H9 (cell line): ENCODE data around the gene CELF3. TPM values are rescaled to one million over a fixed set of nuclear protein-coding genes. Genes with fewer than 3 reads are reported as not detected.
"Not testable (repeated sequence)": the region's sequence is repeated elsewhere in the genome, so short reads cannot be mapped to it uniquely, and the experiment has no call there.

ENCODE experiments used
- DNase-seq: peaks from one replicate; pipeline ENCODE4 v3.0.0-alpha.2; 2017
- H2AFZ ChIP-seq: one replicate; pipeline ENCODE4 v1.6.1; 2013; ENCODE audit warnings: mild to moderate bottlenecking, low read length, control low read depth, moderate library complexity
- H2AK5ac ChIP-seq: 2 replicates; pipeline ENCODE4 v1.6.1; 2013; ENCODE audit warnings: low read length, control low read depth, mixed read lengths; ENCODE audit not compliant: insufficient read length
- H2BK120ac ChIP-seq: one replicate; pipeline ENCODE4 v1.6.1; 2013; ENCODE audit warnings: low read depth, mild to moderate bottlenecking, low read length, control low read depth, inconsistent platforms; ENCODE audit not compliant: poor library complexity, severe bottlenecking
- H2BK12ac ChIP-seq: 2 replicates; pipeline ENCODE4 v1.6.1; 2013; ENCODE audit warnings: low read length, control low read depth, mixed read lengths, low read depth; ENCODE audit not compliant: insufficient read length
- H2BK15ac ChIP-seq: 2 replicates; pipeline ENCODE4 v1.6.1; 2013; ENCODE audit warnings: low read depth, low read length, control low read depth
- H2BK20ac ChIP-seq: one replicate; pipeline ENCODE4 v1.6.1; 2013; ENCODE audit warnings: low read depth, mild to moderate bottlenecking, low read length, control low read depth, inconsistent platforms; ENCODE audit not compliant: poor library complexity, severe bottlenecking
- H2BK5ac ChIP-seq: 2 replicates; pipeline ENCODE4 v1.6.1; 2013; ENCODE audit warnings: low read length, control low read depth, mixed read lengths; ENCODE audit not compliant: insufficient read length
- H3K14ac ChIP-seq: 2 replicates; pipeline ENCODE4 v1.6.1; 2013; ENCODE audit warnings: low read length, control low read depth; ENCODE audit not compliant: insufficient read depth
- H3K18ac ChIP-seq: 2 replicates; pipeline ENCODE4 v1.6.1; 2013; ENCODE audit warnings: low read depth, mild to moderate bottlenecking, mixed read lengths, low read length, control low read depth; ENCODE audit not compliant: insufficient read length
- H3K23ac ChIP-seq: 2 replicates; pipeline ENCODE4 v1.6.1; 2013; ENCODE audit warnings: low read length, control low read depth, mixed read lengths, low read depth; ENCODE audit not compliant: insufficient read length
- H3K23me2 ChIP-seq: 2 replicates; pipeline ENCODE4 v1.6.1; 2013; ENCODE audit warnings: low read depth, mild to moderate bottlenecking, mixed read lengths, low read length, control low read depth; ENCODE audit not compliant: insufficient read length, poor library complexity, severe bottlenecking
- H3K27ac ChIP-seq: 2 replicates; pipeline ENCODE4 v1.5.1; 2013; ENCODE audit warnings: low read length, control low read depth, mixed read lengths, low read depth; ENCODE audit not compliant: insufficient read length
- H3K27me3 ChIP-seq: 2 replicates; pipeline ENCODE4 v1.6.1; 2013; ENCODE audit warnings: low read length, control low read depth, inconsistent platforms; ENCODE audit not compliant: insufficient read depth
- H3K4ac ChIP-seq: 2 replicates; pipeline ENCODE4 v1.6.1; 2013; ENCODE audit warnings: low read depth, mild to moderate bottlenecking, control low read depth, inconsistent platforms, low read length, moderate library complexity
- H3K4me1 ChIP-seq: 2 replicates; pipeline ENCODE4 v1.6.1; 2013; ENCODE audit warnings: low read length, control low read depth, inconsistent platforms; ENCODE audit not compliant: insufficient read depth
- H3K4me2 ChIP-seq: 2 replicates; pipeline ENCODE4 v1.6.1; 2013; ENCODE audit warnings: low read length, control low read depth, mixed read lengths; ENCODE audit not compliant: insufficient read length, insufficient read depth
- H3K56ac ChIP-seq: 2 replicates; pipeline ENCODE4 v1.6.1; 2013; ENCODE audit warnings: low read depth, mild to moderate bottlenecking, mixed read lengths, low read length, control low read depth; ENCODE audit not compliant: insufficient read length
- H3K79me1 ChIP-seq: 2 replicates; pipeline ENCODE4 v1.6.1; 2013; ENCODE audit warnings: low read depth, mild to moderate bottlenecking, moderate library complexity, low read length, control low read depth, inconsistent platforms; ENCODE audit not compliant: insufficient read depth, poor library complexity, severe bottlenecking
- H3K79me2 ChIP-seq: 2 replicates; pipeline ENCODE4 v1.6.1; 2013; ENCODE audit warnings: low read length, control low read depth, inconsistent platforms; ENCODE audit not compliant: insufficient read depth
- H3K9ac ChIP-seq: 2 replicates; pipeline ENCODE4 v1.6.1; 2013; ENCODE audit warnings: low read length, control low read depth, mixed read lengths; ENCODE audit not compliant: insufficient read length; ENCODE audit errors: extremely low read depth
- H3K9me3 ChIP-seq: one replicate; pipeline ENCODE4 v1.6.1; 2013; ENCODE audit warnings: low read depth, low read length, inconsistent platforms; ENCODE audit not compliant: control insufficient read depth
- H3T11ph ChIP-seq: one replicate; pipeline ENCODE4 v1.6.1; 2013; ENCODE audit warnings: mild to moderate bottlenecking, low read length, control low read depth, inconsistent platforms
- H4K20me1 ChIP-seq: one replicate; pipeline ENCODE4 v1.6.1; 2013; ENCODE audit not compliant: control insufficient read depth, insufficient read length, insufficient read depth
- H4K5ac ChIP-seq: 2 replicates; pipeline ENCODE4 v1.6.1; 2013; ENCODE audit warnings: low read depth, mild to moderate bottlenecking, mixed read lengths, low read length, control low read depth; ENCODE audit not compliant: insufficient read length
- H4K8ac ChIP-seq: replicated peaks from 2 replicates; pipeline ENCODE4 v1.6.1; 2013; ENCODE audit warnings: low read length, control low read depth, mixed read lengths, low read depth; ENCODE audit not compliant: insufficient read length
- H4K91ac ChIP-seq: 2 replicates; pipeline ENCODE4 v1.6.1; 2013; ENCODE audit warnings: low read depth, mild to moderate bottlenecking, moderate library complexity, mixed read lengths, low read length, control low read depth; ENCODE audit not compliant: insufficient read length
- H3K27ac Mint-ChIP-seq, 3 experiments: 2 replicates in 2 of 3; 3 replicates in 1 of 3; pipeline ENCODE4 v1.8.0; 2020 to 2021; ENCODE audit warnings: mixed read lengths in 3 of 3, mild to moderate bottlenecking in 1 of 3, moderate library complexity in 1 of 3
- H3K27me3 Mint-ChIP-seq: 2 replicates; pipeline ENCODE4 v1.8.0; 2021; ENCODE audit warnings: low read depth, mild to moderate bottlenecking, moderate library complexity, mixed read lengths
- H3K36me3 Mint-ChIP-seq, 3 experiments: 2 replicates in 2 of 3; 3 replicates in 1 of 3; pipeline ENCODE4 v1.8.0; 2020 to 2021; ENCODE audit warnings: low read depth in 3 of 3, mixed read lengths in 3 of 3; ENCODE audit not compliant: insufficient read depth in 1 of 3
- H3K4me1 Mint-ChIP-seq, 2 experiments: 2 replicates each; pipeline ENCODE4 v1.8.0; 2020; ENCODE audit warnings: mixed read lengths in 2 of 2
- H3K4me3 Mint-ChIP-seq, 2 experiments: 2 replicates in 1 of 2; 3 replicates in 1 of 2; pipeline ENCODE4 v1.8.0; 2020 to 2021; ENCODE audit warnings: mild to moderate bottlenecking in 2 of 2, mixed read lengths in 2 of 2, moderate library complexity in 1 of 2
- H3K9me3 Mint-ChIP-seq, 2 experiments: 2 replicates in 1 of 2; 3 replicates in 1 of 2; pipeline ENCODE4 v1.8.0; 2020; ENCODE audit warnings: mild to moderate bottlenecking in 2 of 2, mixed read lengths in 2 of 2, moderate library complexity in 1 of 2
- WGBS: extraction: QIAGEN DNeasy Blood & Tissue Kit; methylation state at CpG from one replicate; pipeline ENCODE4 v1.1.7; 2013; ENCODE audit warnings: missing lambda C conversion rate, low lambda C conversion rate, mixed read lengths; ENCODE audit not compliant: insufficient read length; ENCODE audit errors: extremely low coverage; 5-methylcytosine and 5-hydroxymethylcytosine counted together
- total RNA-seq: library from RNA; stranded (reverse); gene quantifications from 2 replicates; pipeline ENCODE4 v1.2.1, GENCODE V29; 2021
- TF ChIP-seq, protein P1 (sequence below): fragments of 200-600 bp; sonication (generic); conservative IDR thresholded peaks from 3 replicates; pipeline ENCODE4 v1.8.0; 2021; ENCODE audit warnings: antibody characterized with exemption, mild to moderate bottlenecking

The CELF3 gene
- total RNA-seq, 1 experiment from 2014 or later, result 0.90 TPM

DNA sequence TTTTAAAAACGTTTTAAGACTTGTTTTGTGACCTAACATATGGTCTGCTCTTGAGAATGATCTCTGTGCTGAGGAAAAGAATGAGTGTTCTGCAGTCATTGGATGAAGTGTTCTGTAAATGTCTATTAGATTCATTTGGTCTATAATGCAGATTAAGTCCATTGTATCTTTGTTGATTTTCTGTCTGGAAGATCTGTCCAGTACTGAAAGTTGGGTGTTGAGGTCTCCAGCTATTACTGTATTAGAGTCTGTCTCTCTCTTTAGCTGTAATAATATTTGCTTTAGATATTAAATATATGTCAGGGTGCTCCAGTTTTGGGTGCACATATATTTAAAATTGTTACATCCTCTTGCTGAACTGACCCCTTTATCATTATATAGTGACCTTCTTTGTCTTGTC lies 43.2 kb downstream of the CELF3 start:
- Mint-ChIP-seq H3K4me1 (peaks cover 0 to 5% of the 10 kb centered on the region in 2 experiments; a peak in 1 of 4 replicates), H3K27me3 (no peaks in the 10 kb centered on the region), H3K36me3 (peaks cover 21 to 40% (median 33%) of the 10 kb centered on the region in 3 experiments), H3K27ac (no peak overlapping the region), H3K9me3 (peaks cover 0 to 4% of the 10 kb centered on the region in 2 experiments; a peak in 2 of 5 replicates), H3K4me3 (no peak overlapping the region)
- H3K9ac ChIP-seq, result no peak overlapping the region
- no peaks in the 10 kb centered on the region for H3K79me2 ChIP-seq
- H4K8ac ChIP-seq, result no peak overlapping the region
- no peak overlapping the region for H3K23ac ChIP-seq
- H2AK5ac ChIP-seq, result no peak overlapping the region
- H3K9me3 ChIP-seq, result no peaks in the 10 kb centered on the region
- no CpG with 5 or more reads among the region's 1 CpG for WGBS
- no peak overlapping the region for H3T11ph ChIP-seq
- H3K4ac ChIP-seq, result no peak overlapping the region
- TF ChIP-seq, protein P1, sequence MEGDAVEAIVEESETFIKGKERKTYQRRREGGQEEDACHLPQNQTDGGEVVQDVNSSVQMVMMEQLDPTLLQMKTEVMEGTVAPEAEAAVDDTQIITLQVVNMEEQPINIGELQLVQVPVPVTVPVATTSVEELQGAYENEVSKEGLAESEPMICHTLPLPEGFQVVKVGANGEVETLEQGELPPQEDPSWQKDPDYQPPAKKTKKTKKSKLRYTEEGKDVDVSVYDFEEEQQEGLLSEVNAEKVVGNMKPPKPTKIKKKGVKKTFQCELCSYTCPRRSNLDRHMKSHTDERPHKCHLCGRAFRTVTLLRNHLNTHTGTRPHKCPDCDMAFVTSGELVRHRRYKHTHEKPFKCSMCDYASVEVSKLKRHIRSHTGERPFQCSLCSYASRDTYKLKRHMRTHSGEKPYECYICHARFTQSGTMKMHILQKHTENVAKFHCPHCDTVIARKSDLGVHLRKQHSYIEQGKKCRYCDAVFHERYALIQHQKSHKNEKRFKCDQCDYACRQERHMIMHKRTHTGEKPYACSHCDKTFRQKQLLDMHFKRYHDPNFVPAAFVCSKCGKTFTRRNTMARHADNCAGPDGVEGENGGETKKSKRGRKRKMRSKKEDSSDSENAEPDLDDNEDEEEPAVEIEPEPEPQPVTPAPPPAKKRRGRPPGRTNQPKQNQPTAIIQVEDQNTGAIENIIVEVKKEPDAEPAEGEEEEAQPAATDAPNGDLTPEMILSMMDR, result no peak
- H3K27me3 ChIP-seq, result no peaks in the 10 kb centered on the region
- no peak overlapping the region for H2BK15ac ChIP-seq
- H3K4me1 ChIP-seq, result no peaks in the 10 kb centered on the region
- H3K14ac ChIP-seq, result no peak overlapping the region
- no peak overlapping the region for H2BK20ac ChIP-seq
- H4K91ac ChIP-seq, result no peak overlapping the region
- H2BK12ac ChIP-seq, result no peak overlapping the region
- H3K27ac ChIP-seq, result no peak overlapping the region
- H3K79me1 ChIP-seq, result no peaks in the 10 kb centered on the region
- no peak overlapping the region for H2BK5ac ChIP-seq
- no peak overlapping the region for H3K18ac ChIP-seq
- no peak overlapping the region for H3K56ac ChIP-seq
- DNase-seq, result no peak
- H2AFZ ChIP-seq, result no peak overlapping the region
- no peak overlapping the region for H4K5ac ChIP-seq
- H4K20me1 ChIP-seq, result no peaks in the 10 kb centered on the region
- no peak overlapping the region for H3K4me2 ChIP-seq
- no peaks in the 10 kb centered on the region for H3K23me2 ChIP-seq
- H2BK120ac ChIP-seq, result no peak overlapping the region

DNA sequence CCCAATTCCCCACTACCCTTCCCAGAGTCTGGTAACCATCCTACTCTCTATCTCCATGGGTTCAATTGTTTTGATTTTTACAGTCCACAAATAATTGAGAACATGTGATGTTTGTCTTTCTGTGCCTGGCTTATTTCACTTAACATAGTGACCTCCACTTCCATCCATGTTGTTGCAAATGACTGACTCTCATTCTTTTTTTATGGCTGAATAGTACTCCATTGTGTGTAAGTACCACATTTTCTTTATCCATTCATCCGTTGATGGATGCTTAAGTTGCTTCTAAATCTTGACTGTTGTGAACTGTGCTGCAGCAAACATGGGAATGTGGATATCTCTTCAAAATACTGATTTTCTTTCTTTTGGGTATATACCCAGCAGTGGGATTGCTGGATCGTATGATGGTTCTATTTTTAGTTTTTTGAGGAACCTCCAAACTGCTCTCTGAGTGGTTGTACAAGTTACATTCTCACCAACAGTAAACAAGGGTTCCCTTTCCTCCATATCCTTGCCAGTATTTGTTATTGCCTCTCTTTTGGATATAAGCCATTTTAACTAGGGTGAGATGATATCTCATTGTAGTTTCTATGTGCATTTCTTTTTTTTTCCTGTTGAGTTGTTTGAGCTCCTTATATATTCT lies 46.4 kb downstream of the CELF3 start:
- H3K27ac ChIP-seq, H3K4me2 ChIP-seq, H2BK120ac ChIP-seq, H3K9ac ChIP-seq, H4K91ac ChIP-seq, H3K56ac ChIP-seq, H4K20me1 ChIP-seq, H3K9me3 Mint-ChIP-seq, H3K4me3 Mint-ChIP-seq, H3K14ac ChIP-seq, H3K23ac ChIP-seq, H4K8ac ChIP-seq, H2AFZ ChIP-seq, H3K23me2 ChIP-seq, DNase-seq, H2BK15ac ChIP-seq, H3K4me1 ChIP-seq, H2BK12ac ChIP-seq, H3K4ac ChIP-seq, H2AK5ac ChIP-seq, H2BK5ac ChIP-seq, H3K27me3 Mint-ChIP-seq, H3K18ac ChIP-seq, H3K79me2 ChIP-seq, H4K5ac ChIP-seq, H3K4me1 Mint-ChIP-seq, H3T11ph ChIP-seq, H3K79me1 ChIP-seq, H3K27ac Mint-ChIP-seq, H3K27me3 ChIP-seq, H2BK20ac ChIP-seq, H3K9me3 ChIP-seq: not testable (repeated sequence)
- peaks cover 25 to 38% (median 33%) of the 10 kb centered on the region in 3 experiments for H3K36me3 Mint-ChIP-seq
- WGBS, result no CpG with 5 or more reads among the region's 2 CpGs
